Measurements from ENCODE around the gene MACROD2. TPM values are rescaled to one million over a fixed set of nuclear protein-coding genes. Genes with fewer than 3 reads are reported as not detected.

MACROD2 gene
- total RNA-seq, 1 donor from 2014 or later: 2.4 TPM

DNA sequence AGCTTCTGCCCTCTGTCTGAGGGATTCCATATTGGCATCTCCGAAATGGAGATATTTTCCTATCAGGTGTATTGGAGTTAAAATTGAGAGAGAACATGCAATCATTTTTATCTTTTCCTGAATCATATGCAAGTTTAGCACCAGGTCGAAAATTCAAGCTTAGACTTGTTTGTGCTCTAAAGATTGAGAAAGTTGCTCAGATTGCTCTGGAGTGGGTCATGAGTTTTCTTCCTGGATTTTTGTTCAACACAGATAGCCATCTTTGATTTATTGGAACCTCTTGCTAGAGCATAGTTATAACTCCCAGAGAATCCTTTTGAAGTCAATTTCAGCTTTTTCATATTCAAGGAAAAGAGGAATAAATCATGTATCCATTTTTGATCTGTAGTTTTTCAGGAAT lies 715.6 kb downstream of the MACROD2 start:
- no peak for FAIRE-seq
- Mint-ChIP-seq H3K27me3 (ENCODE audit: low read depth, unreplicated experiment) (no peaks in the 10 kb centered on the region), H3K36me3 (ENCODE audit: low read depth, unreplicated experiment) (peaks cover 2% of the 10 kb centered on the region), H3K9me3 (ENCODE audit: unreplicated experiment) (no peaks in the 10 kb centered on the region), H3K27ac (ENCODE audit: unreplicated experiment) (no peak overlapping the region), H3K4me1 (ENCODE audit: low read depth, unreplicated experiment) (peaks cover 12% of the 10 kb centered on the region), H3K4me3 (ENCODE audit: unreplicated experiment) (no peak overlapping the region)
- H3K4me1 ChIP-seq (ENCODE audit: insufficient read depth, low read length): peaks cover 4% of the 10 kb centered on the region
- no peaks in the 10 kb centered on the region for H3K27me3 ChIP-seq (ENCODE audit: insufficient read depth, low read length)
- H3K4me3 ChIP-seq (ENCODE audit: insufficient read depth, low read depth, low read length): no peak overlapping the region
- no peaks in the 10 kb centered on the region for H4K20me1 ChIP-seq (ENCODE audit: insufficient read depth, low read length)
- H3K27ac ChIP-seq (ENCODE audit: low read depth, low read length): no peak overlapping the region
- H3K4me2 ChIP-seq (ENCODE audit: low read length): no peak overlapping the region
- no peak for DNase-seq (ENCODE audit: low read depth)
- no peak overlapping the region for H3K9ac ChIP-seq (ENCODE audit: low read length)
- no peaks in the 10 kb centered on the region for H3K36me3 ChIP-seq (ENCODE audit: insufficient read depth, low read length)
- no peak overlapping the region for H2AFZ ChIP-seq (ENCODE audit: low read depth, low read length)
- TF ChIP-seq, protein P1, sequence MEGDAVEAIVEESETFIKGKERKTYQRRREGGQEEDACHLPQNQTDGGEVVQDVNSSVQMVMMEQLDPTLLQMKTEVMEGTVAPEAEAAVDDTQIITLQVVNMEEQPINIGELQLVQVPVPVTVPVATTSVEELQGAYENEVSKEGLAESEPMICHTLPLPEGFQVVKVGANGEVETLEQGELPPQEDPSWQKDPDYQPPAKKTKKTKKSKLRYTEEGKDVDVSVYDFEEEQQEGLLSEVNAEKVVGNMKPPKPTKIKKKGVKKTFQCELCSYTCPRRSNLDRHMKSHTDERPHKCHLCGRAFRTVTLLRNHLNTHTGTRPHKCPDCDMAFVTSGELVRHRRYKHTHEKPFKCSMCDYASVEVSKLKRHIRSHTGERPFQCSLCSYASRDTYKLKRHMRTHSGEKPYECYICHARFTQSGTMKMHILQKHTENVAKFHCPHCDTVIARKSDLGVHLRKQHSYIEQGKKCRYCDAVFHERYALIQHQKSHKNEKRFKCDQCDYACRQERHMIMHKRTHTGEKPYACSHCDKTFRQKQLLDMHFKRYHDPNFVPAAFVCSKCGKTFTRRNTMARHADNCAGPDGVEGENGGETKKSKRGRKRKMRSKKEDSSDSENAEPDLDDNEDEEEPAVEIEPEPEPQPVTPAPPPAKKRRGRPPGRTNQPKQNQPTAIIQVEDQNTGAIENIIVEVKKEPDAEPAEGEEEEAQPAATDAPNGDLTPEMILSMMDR (IDR thresholded peaks at IDR 0.05; ENCODE audit: insufficient read depth, low read depth, low read length): no peak
- TF ChIP-seq EZH2 (IDR thresholded peaks at IDR 0.05; ENCODE audit: insufficient read depth, low read length): no peak
- H3K79me2 ChIP-seq (ENCODE audit: insufficient read depth, low read length): no peaks in the 10 kb centered on the region
- H3K9me3 ChIP-seq (ENCODE audit: insufficient read depth, low read depth, low read length): no peaks in the 10 kb centered on the region

DNA sequence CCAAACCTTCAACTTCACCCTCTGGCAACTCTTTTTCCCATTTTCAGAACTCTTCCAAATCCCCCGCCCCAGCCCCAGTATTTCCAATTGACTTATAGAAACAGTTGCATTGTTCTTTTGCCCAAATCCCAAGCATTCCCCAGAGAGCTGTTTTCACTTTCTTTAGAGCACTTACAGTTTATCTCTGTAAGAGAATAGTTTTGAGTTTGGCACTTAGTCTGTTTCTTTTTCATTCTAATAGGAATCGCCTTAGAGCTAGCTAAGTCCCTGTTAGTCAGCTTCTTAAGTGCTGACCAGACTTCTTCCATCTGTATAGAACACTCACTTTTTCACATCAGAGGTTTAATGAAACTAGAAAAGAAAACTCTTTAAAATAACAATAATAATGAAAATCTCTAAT lies 716.3 kb downstream of the MACROD2 start:
- peaks cover 14% of the 10 kb centered on the region for H3K4me1 Mint-ChIP-seq (ENCODE audit: low read depth, unreplicated experiment)
- Histone ChIP-seq H3K36me3 (ENCODE audit: insufficient read depth, low read length) (no peaks in the 10 kb centered on the region), H3K9me3 (ENCODE audit: insufficient read depth, low read depth, low read length) (no peaks in the 10 kb centered on the region), H2AFZ (ENCODE audit: low read depth, low read length) (no peak overlapping the region), H4K20me1 (ENCODE audit: insufficient read depth, low read length) (no peaks in the 10 kb centered on the region), H3K4me1 (ENCODE audit: insufficient read depth, low read length) (peaks cover 4% of the 10 kb centered on the region), H3K27ac (ENCODE audit: low read depth, low read length) (no peak overlapping the region), H3K9ac (ENCODE audit: low read length) (no peak overlapping the region), H3K4me3 (ENCODE audit: insufficient read depth, low read depth, low read length) (no peak overlapping the region), H3K4me2 (ENCODE audit: low read length) (no peak overlapping the region), H3K27me3 (ENCODE audit: insufficient read depth, low read length) (no peaks in the 10 kb centered on the region), H3K79me2 (ENCODE audit: insufficient read depth, low read length) (no peaks in the 10 kb centered on the region)
- H3K36me3 Mint-ChIP-seq (ENCODE audit: low read depth, unreplicated experiment): peaks cover 2% of the 10 kb centered on the region
- H3K27ac Mint-ChIP-seq (ENCODE audit: unreplicated experiment): peak overlapping the region; percentile 26
- FAIRE-seq (no peak), DNase-seq (ENCODE audit: low read depth) (peak; percentile 6)
- no peaks in the 10 kb centered on the region for H3K27me3 Mint-ChIP-seq (ENCODE audit: low read depth, unreplicated experiment)
- no peak overlapping the region for H3K4me3 Mint-ChIP-seq (ENCODE audit: unreplicated experiment)
- H3K9me3 Mint-ChIP-seq (ENCODE audit: unreplicated experiment): no peaks in the 10 kb centered on the region
- no peak for TF ChIP-seq EZH2 (IDR thresholded peaks at IDR 0.05; ENCODE audit: insufficient read depth, low read length)
- TF ChIP-seq, protein P1 (IDR thresholded peaks at IDR 0.05; ENCODE audit: insufficient read depth, low read depth, low read length): no peak

DNA sequence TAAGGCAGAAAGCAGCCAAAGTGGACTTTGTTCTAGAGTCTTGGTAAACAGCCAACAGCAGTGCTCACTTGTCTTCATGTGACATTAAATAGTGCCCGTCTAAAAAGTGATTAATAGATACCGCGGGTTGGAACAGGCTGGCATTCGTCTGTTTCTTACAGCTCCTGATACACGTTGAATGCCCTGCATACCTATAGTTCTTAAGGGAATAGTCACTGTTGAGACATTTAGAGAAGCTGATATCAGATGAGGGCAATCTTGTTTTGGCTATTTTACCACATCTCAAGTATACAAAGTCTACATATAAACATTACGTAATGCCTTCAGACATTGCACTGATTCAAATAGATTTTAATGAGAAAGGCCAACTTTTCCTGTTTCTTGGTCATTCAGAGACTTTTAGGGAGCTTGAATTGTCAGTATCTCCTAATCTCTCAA lies 717.0 kb downstream of the MACROD2 start:
- Mint-ChIP-seq H3K27me3 (ENCODE audit: low read depth, unreplicated experiment) (no peaks in the 10 kb centered on the region), H3K27ac (ENCODE audit: unreplicated experiment) (peak overlapping the region; percentile 48), H3K4me1 (ENCODE audit: low read depth, unreplicated experiment) (peaks cover 14% of the 10 kb centered on the region), H3K36me3 (ENCODE audit: low read depth, unreplicated experiment) (peaks cover 2% of the 10 kb centered on the region), H3K9me3 (ENCODE audit: unreplicated experiment) (no peaks in the 10 kb centered on the region), H3K4me3 (ENCODE audit: unreplicated experiment) (no peak overlapping the region)
- H3K36me3 ChIP-seq (ENCODE audit: insufficient read depth, low read length): no peaks in the 10 kb centered on the region
- H3K27me3 ChIP-seq (ENCODE audit: insufficient read depth, low read length): no peaks in the 10 kb centered on the region
- H3K4me1 ChIP-seq (ENCODE audit: insufficient read depth, low read length): peaks cover 4% of the 10 kb centered on the region
- H3K79me2 ChIP-seq (ENCODE audit: insufficient read depth, low read length): no peaks in the 10 kb centered on the region
- TF ChIP-seq EZH2 (IDR thresholded peaks at IDR 0.05; ENCODE audit: insufficient read depth, low read length): no peak
- TF ChIP-seq, protein P1 (IDR thresholded peaks at IDR 0.05; ENCODE audit: insufficient read depth, low read depth, low read length): no peak
- DNase-seq (ENCODE audit: low read depth): peak; percentile 81
- peak overlapping the region; percentile 30 for H3K27ac ChIP-seq (ENCODE audit: low read depth, low read length)
- no peak overlapping the region for H3K9ac ChIP-seq (ENCODE audit: low read length)
- H4K20me1 ChIP-seq (ENCODE audit: insufficient read depth, low read length): no peaks in the 10 kb centered on the region
- no peak overlapping the region for H3K4me3 ChIP-seq (ENCODE audit: insufficient read depth, low read depth, low read length)
- H3K9me3 ChIP-seq (ENCODE audit: insufficient read depth, low read depth, low read length): no peaks in the 10 kb centered on the region
- peak overlapping the region; percentile 3 for H3K4me2 ChIP-seq (ENCODE audit: low read length)
- no peak overlapping the region for H2AFZ ChIP-seq (ENCODE audit: low read depth, low read length)
- FAIRE-seq: no peak
